Thoracic aorta (tissue), 2 donors: ENCODE measurements around the gene PNO1. TPM values are rescaled to one million over a fixed set of nuclear protein-coding genes. Genes with fewer than 3 reads are reported as not detected.

Experiments used
- ATAC-seq: fragments of 150-250 bp; one replicate; pipeline ENCODE4 v1.8.0; 2017; ENCODE audit warnings: low read depth; ENCODE audit not compliant: insufficient number of reproducible peaks, low FRiP score
- DNase-seq: peaks from one replicate; pipeline ENCODE4 v3.0.0-alpha.2; 2020; ENCODE audit warnings: low spot score
- H3K27ac ChIP-seq, 2 donors: fragments of 200-600 bp; sonication (generic); 1 replicate in 1 of 2; 2 replicates in 1 of 2; pipeline ENCODE4 v1.5.1; 2016; ENCODE audit warnings: mild to moderate bottlenecking in 2 of 2, moderate library complexity in 2 of 2
- H3K27me3 ChIP-seq: fragments of 200-600 bp; sonication (generic); replicated peaks from 2 replicates; pipeline ENCODE4 v1.6.0; 2016; ENCODE audit warnings: mild to moderate bottlenecking; ENCODE audit not compliant: insufficient read depth
- H3K36me3 ChIP-seq: fragments of 200-600 bp; sonication (generic); one replicate; pipeline ENCODE4 v1.5.1; 2016
- H3K4me1 ChIP-seq, 2 donors: fragments of 200-600 bp; sonication (generic); 1 replicate in 1 of 2; 2 replicates in 1 of 2; pipeline versions ENCODE4 v1.5.1 to v1.6.0; 2016; ENCODE audit warnings: low read depth in 2 of 2, mild to moderate bottlenecking in 1 of 2; ENCODE audit not compliant: control insufficient read depth in 1 of 2
- H3K4me3 ChIP-seq: fragments of 200-600 bp; sonication (generic); 2 replicates; pipeline ENCODE4 v1.5.1; 2016; ENCODE audit warnings: mild to moderate bottlenecking
- H3K9me3 ChIP-seq: fragments of 200-600 bp; sonication (generic); 2 replicates; pipeline ENCODE4 v1.5.1; 2016
- CTCF ChIP-seq: fragments of 200-600 bp; sonication (generic); IDR thresholded peaks from one replicate; pipeline ENCODE4 v1.5.1; 2019; ENCODE audit warnings: antibody characterized with exemption
- total RNA-seq, 2 donors: library from RNA; depleted of rRNA; stranded (reverse); fragments of >200 nt; gene quantifications; one replicate each; pipeline versions ENCODE4 v1.1.0 to v1.2.3, GENCODE V29; 2016

PNO1 gene
- total RNA-seq, 2 donors from 2014 or later: 8.3 to 27.7 TPM

DNA sequence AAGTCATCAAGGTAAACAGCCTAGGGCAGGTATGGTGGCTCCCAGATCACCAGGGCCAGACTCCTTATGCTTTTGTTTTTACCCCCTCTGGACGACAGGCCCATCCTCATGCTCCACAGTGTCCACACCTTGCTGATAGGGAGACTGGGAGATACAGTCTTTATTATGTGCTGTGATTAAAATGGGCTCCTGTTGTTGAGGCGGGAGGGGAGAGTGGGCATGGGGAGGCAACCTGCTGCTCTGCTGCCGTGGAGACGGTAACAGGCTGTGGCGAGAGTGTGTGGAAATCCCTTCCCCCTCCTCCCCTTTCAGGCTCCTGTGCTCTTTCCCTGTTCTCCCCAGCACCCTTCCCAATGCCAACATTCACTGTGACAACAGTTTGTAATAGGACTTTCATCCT is 38.2 kb upstream of the PNO1 start:
- TF ChIP-seq CTCF: no peak
- DNase-seq (no peak), ATAC-seq (no peak)
- no peak overlapping the region for H3K4me3 ChIP-seq
- H3K36me3 ChIP-seq: no peaks in the 10 kb centered on the region
- peaks cover 0 to 4% of the 10 kb centered on the region in 2 donors for H3K4me1 ChIP-seq
- H3K27me3 ChIP-seq: no peaks in the 10 kb centered on the region
- H3K9me3 ChIP-seq: no peaks in the 10 kb centered on the region
- no peak overlapping the region for H3K27ac ChIP-seq

- Histone ChIP-seq H3K27ac (no peak overlapping the region), H3K9me3 (no peaks in the 10 kb centered on the region), H3K4me1 (peaks cover 0 to 4% of the 10 kb centered on the region in 2 donors), H3K36me3 (no peaks in the 10 kb centered on the region), H3K4me3 (no peak overlapping the region), H3K27me3 (no peaks in the 10 kb centered on the region)
- DNase-seq (peak; percentile 64), ATAC-seq (peak; percentile 55)
- peak; percentile 92 for TF ChIP-seq CTCF
These were observed 35.6 kb upstream of the PNO1 start for GRCh38 chr2:68121873-68122679.

- DNase-seq (no peak), ATAC-seq (no peak)
- Histone ChIP-seq H3K36me3 (peaks cover under 1% of the 10 kb centered on the region), H3K4me1 (peaks cover 0 to 4% of the 10 kb centered on the region in 2 donors), H3K27ac (no peak overlapping the region), H3K4me3 (no peak overlapping the region), H3K27me3 (no peaks in the 10 kb centered on the region), H3K9me3 (no peaks in the 10 kb centered on the region)
- no peak for TF ChIP-seq CTCF
These were observed 35.1 kb upstream of the PNO1 start for GRCh38 chr2:68122680-68122964.

DNA sequence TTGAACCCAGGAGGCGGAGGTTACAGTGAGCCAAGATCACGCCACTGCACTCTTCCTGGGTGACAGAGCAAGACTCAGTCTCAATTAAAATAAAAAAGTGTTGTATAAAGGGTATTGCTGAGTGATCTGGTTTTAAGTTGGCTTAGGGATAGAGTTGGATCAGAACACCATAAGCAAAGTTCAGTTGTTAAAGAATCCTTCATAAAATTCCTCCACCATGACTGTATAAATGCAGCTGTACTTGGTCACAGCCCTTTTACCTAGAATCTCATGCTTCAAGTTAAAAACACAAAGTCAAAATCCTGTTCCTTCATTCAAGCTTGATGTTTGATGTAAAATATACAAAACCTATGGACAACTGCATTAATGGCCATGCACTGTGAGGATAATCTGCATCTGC is 33.4 kb upstream of the PNO1 start:
- Histone ChIP-seq H3K36me3 (peaks cover 3% of the 10 kb centered on the region), H3K4me3 (no peak overlapping the region), H3K9me3 (no peaks in the 10 kb centered on the region), H3K27me3 (no peaks in the 10 kb centered on the region), H3K27ac (no peak overlapping the region), H3K4me1 (peaks cover 0 to 4% of the 10 kb centered on the region in 2 donors)
- no peak for TF ChIP-seq CTCF
- DNase-seq: no peak
- ATAC-seq: no peak

GRCh38 chr2:68125821-68126220 is 31.9 kb upstream of the PNO1 start:
- Histone ChIP-seq H3K9me3 (no peaks in the 10 kb centered on the region), H3K27me3 (no peaks in the 10 kb centered on the region), H3K4me3 (no peak overlapping the region), H3K36me3 (peaks cover 3% of the 10 kb centered on the region), H3K27ac (no peak overlapping the region), H3K4me1 (peaks cover 0 to 4% of the 10 kb centered on the region in 2 donors)
- ATAC-seq (no peak), DNase-seq (no peak)
- TF ChIP-seq CTCF: no peak
